ENCODE results near the gene RFNG.

The RFNG gene

GRCh38 chr17:82082456-82082855 is 30.8 kb upstream of the RFNG start:
- TF ChIP-seq, protein P1, sequence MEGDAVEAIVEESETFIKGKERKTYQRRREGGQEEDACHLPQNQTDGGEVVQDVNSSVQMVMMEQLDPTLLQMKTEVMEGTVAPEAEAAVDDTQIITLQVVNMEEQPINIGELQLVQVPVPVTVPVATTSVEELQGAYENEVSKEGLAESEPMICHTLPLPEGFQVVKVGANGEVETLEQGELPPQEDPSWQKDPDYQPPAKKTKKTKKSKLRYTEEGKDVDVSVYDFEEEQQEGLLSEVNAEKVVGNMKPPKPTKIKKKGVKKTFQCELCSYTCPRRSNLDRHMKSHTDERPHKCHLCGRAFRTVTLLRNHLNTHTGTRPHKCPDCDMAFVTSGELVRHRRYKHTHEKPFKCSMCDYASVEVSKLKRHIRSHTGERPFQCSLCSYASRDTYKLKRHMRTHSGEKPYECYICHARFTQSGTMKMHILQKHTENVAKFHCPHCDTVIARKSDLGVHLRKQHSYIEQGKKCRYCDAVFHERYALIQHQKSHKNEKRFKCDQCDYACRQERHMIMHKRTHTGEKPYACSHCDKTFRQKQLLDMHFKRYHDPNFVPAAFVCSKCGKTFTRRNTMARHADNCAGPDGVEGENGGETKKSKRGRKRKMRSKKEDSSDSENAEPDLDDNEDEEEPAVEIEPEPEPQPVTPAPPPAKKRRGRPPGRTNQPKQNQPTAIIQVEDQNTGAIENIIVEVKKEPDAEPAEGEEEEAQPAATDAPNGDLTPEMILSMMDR (IDR thresholded peaks at IDR 0.05), result no peak

- TF ChIP-seq, protein P1 (IDR thresholded peaks at IDR 0.05), result no peak
Measured at GRCh38 chr17:82081966-82082365, 30.4 kb upstream of the RFNG start.

- TF ChIP-seq, protein P1 (IDR thresholded peaks at IDR 0.05), result no peak
Measured at GRCh38 chr17:82081546-82081945, 29.9 kb upstream of the RFNG start.

DNA sequence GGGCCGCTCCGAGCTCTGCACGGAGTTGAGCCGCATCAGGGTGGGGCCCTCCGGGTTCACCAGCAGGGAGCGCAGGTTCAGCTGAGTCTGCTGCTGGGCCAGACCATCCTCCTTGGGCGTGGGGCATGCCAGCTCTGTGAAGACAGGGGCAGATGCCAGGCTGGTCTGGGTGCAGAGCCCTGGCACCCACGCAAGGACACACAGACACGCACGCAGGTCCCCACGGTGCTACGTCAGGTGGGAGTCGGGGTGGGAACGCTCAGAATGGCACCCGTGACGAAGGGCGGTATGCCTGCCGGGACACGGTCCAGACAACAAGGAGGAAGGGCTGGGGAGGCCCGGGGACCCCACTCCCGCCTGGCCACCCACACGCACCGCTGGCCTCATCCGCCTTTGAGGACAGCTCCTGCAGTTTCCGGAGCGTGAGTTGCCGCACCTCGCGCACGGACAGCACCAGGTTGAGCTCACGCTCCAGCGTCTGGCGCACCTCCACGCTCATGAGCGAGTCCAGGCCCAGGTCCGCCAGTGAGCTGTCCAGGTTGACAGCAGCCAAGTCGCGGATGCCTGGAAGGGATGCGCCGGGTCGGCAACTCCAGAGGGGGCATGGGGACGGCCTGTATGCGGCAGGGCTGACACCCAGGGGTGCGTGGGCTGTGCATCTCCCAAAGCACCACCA is 29.3 kb upstream of the RFNG start:
- TF ChIP-seq, protein P1 (IDR thresholded peaks at IDR 0.05), result no peak

- TF ChIP-seq, protein P1 (IDR thresholded peaks at IDR 0.05), result no peak
Measured at GRCh38 chr17:82080048-82080788, 28.6 kb upstream of the RFNG start.

GRCh38 chr17:82079001-82079677 is 27.5 kb upstream of the RFNG start:
- TF ChIP-seq, protein P1 (IDR thresholded peaks at IDR 0.05), result no peak

DNA sequence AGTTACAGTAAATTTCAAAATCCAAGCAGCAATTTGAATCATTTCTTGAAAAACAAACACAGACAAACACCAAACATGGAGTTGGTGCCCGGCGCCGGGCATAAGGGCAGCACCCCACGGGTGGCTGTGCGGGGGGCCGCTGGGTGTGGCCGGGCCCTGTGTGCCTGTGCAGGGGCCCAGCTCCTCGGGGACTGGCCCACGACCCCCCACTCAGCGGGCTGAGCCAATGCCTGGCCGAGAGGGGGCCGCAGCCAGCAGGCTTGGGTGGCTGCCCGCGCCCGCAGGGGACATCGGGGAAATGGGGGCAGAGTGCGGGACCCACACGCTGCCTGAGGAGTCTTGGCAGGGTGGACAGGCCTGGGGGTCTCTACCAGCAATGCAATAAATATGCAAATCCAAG is 26.8 kb upstream of the RFNG start:
- TF ChIP-seq, protein P1 (IDR thresholded peaks at IDR 0.05), result no peak

Measured in LNCAP (cell line).